DOHH2 (cell line): ENCODE data around the gene CATSPER1.

Experiments used
- H3F3A ChIP-seq: fragments of 200-600 bp; sonication (generic), shearing (Covaris generic); 2 replicates; pipeline ENCODE4 v1.6.0; 2016; ENCODE audit warnings: antibody characterized with exemption, mild to moderate bottlenecking; ENCODE audit not compliant: control insufficient read depth, insufficient read depth
- H3K27ac ChIP-seq: fragments of 200-600 bp; sonication (generic); 2 replicates; pipeline ENCODE4 v1.5.1; 2014; ENCODE audit warnings: low read depth, mild to moderate bottlenecking, low read length, moderate library complexity
- H3K27me3 ChIP-seq: fragments of 200-600 bp; sonication (generic); 2 replicates; pipeline ENCODE4 v1.6.1; 2014; ENCODE audit warnings: mild to moderate bottlenecking, low read length, mixed read lengths; ENCODE audit not compliant: control insufficient read depth
- H3K36me3 ChIP-seq: fragments of 200-600 bp; sonication (generic); 2 replicates; pipeline ENCODE4 v1.6.1; 2014; ENCODE audit warnings: mild to moderate bottlenecking, low read length, moderate library complexity, mixed read lengths; ENCODE audit not compliant: control insufficient read depth
- H3K4me1 ChIP-seq: fragments of 200-600 bp; sonication (generic); 2 replicates; pipeline ENCODE4 v1.6.1; 2014; ENCODE audit warnings: mild to moderate bottlenecking, low read length, mixed read lengths; ENCODE audit not compliant: control insufficient read depth
- H3K4me2 ChIP-seq: fragments of 200-600 bp; sonication (generic); 2 replicates; pipeline ENCODE4 v1.6.0; 2014; ENCODE audit warnings: mild to moderate bottlenecking, low read length, moderate library complexity
- H3K4me3 ChIP-seq: fragments of 200-600 bp; sonication (generic); 2 replicates; pipeline ENCODE4 v1.5.1; 2014; ENCODE audit warnings: mild to moderate bottlenecking, low read length, mixed read lengths
- H3K79me2 ChIP-seq: fragments of 200-600 bp; sonication (generic); 2 replicates; pipeline ENCODE4 v1.6.1; 2014; ENCODE audit warnings: mild to moderate bottlenecking, low read length, mixed read lengths; ENCODE audit not compliant: control insufficient read depth
- H3K9me2 ChIP-seq: fragments of 200-600 bp; sonication (generic); replicated peaks from 2 replicates; pipeline ENCODE4 v1.6.1; 2014; ENCODE audit warnings: mild to moderate bottlenecking, low read length, mixed read lengths; ENCODE audit not compliant: control insufficient read depth
- H3K9me3 ChIP-seq: fragments of 200-600 bp; sonication (generic); 2 replicates; pipeline ENCODE4 v1.6.1; 2014; ENCODE audit warnings: antibody characterized with exemption, low read length, mixed read lengths; ENCODE audit not compliant: control insufficient read depth, insufficient read depth
- H4K20me1 ChIP-seq: fragments of 200-600 bp; sonication (generic); 2 replicates; pipeline ENCODE4 v1.6.0; 2014; ENCODE audit warnings: low read depth, mild to moderate bottlenecking, antibody characterized with exemption, low read length, moderate library complexity; ENCODE audit not compliant: control insufficient read depth, insufficient read depth
- CTCF ChIP-seq: fragments of 200-600 bp; sonication (generic); IDR thresholded peaks from one replicate; pipeline ENCODE4 v1.5.1; 2014; ENCODE audit warnings: antibody characterized with exemption, mild to moderate bottlenecking, low read depth, low read length; ENCODE audit not compliant: poor library complexity, severe bottlenecking
- EZH2phosphoT487 ChIP-seq: fragments of 200-600 bp; sonication (generic); IDR thresholded peaks from 2 replicates; pipeline ENCODE4 v1.6.1; 2017; ENCODE audit warnings: borderline replicate concordance, mild to moderate bottlenecking, antibody characterized with exemption, low read length, moderate library complexity, mixed read lengths

CATSPER1 gene

GRCh38 chr11:65975771-65976170 lies 50.5 kb downstream of the CATSPER1 start:
- Histone ChIP-seq H3K9me3 (no peaks in the 10 kb centered on the region), H4K20me1 (no peaks in the 10 kb centered on the region; the same call in 1 of the 2 replicates), H3K27ac (no peak overlapping the region), H3K36me3 (peaks cover 39% of the 10 kb centered on the region), H3K4me2 (no peak overlapping the region), H3K9me2 (no peaks in the 10 kb centered on the region), H3K4me3 (no peak overlapping the region), H3F3A (no peaks in the 10 kb centered on the region), H3K27me3 (no peaks in the 10 kb centered on the region), H3K4me1 (no peaks in the 10 kb centered on the region), H3K79me2 (no peaks in the 10 kb centered on the region)
- TF ChIP-seq EZH2phosphoT487 (no peak), CTCF (no peak)

- H3K4me3 ChIP-seq, result no peak overlapping the region
- H3K9me2 ChIP-seq, result no peaks in the 10 kb centered on the region
- H3K4me1 ChIP-seq, result no peaks in the 10 kb centered on the region
- H3K27ac ChIP-seq, result no peak overlapping the region
- no peaks in the 10 kb centered on the region for H3K79me2 ChIP-seq
- no peaks in the 10 kb centered on the region for H3K27me3 ChIP-seq
- H3K36me3 ChIP-seq, result peaks cover 45% of the 10 kb centered on the region
- no peaks in the 10 kb centered on the region; the same call in 1 of the 2 replicates for H4K20me1 ChIP-seq
- no peak overlapping the region for H3K4me2 ChIP-seq
- H3F3A ChIP-seq, result no peaks in the 10 kb centered on the region
- TF ChIP-seq CTCF (no peak), EZH2phosphoT487 (no peak)
- no peaks in the 10 kb centered on the region for H3K9me3 ChIP-seq
Observed at GRCh38 chr11:65973439-65974110, 52.7 kb downstream of the CATSPER1 start.

- TF ChIP-seq CTCF (no peak), EZH2phosphoT487 (no peak)
- Histone ChIP-seq H3K79me2 (no peaks in the 10 kb centered on the region), H3K4me3 (no peak overlapping the region), H3K4me2 (no peak overlapping the region), H3K9me2 (no peaks in the 10 kb centered on the region), H3K27me3 (no peaks in the 10 kb centered on the region), H4K20me1 (no peaks in the 10 kb centered on the region; the same call in 1 of the 2 replicates), H3K27ac (no peak overlapping the region), H3K4me1 (no peaks in the 10 kb centered on the region), H3K9me3 (no peaks in the 10 kb centered on the region), H3K36me3 (peaks cover 48% of the 10 kb centered on the region), H3F3A (no peaks in the 10 kb centered on the region)
Observed at GRCh38 chr11:65972116-65972515, 54.2 kb downstream of the CATSPER1 start.
